Ovary (tissue), 9 donors: ENCODE data around the gene MRAS. TPM values are rescaled to one million over a fixed set of nuclear protein-coding genes. Genes with fewer than 3 reads are reported as not detected.
A peak's percentile ranks its signal among the peaks of the same experiment; 100 is the strongest.

ENCODE experiments used
- DNase-seq, 5 donors: peaks; one replicate each; pipeline ENCODE4 v3.0.0-alpha.2; 2019 to 2020
- H3K27ac ChIP-seq, 2 donors: fragments of 200-600 bp; one replicate each; pipeline versions ENCODE4 v1.5.1 to v1.8.0; 2019 to 2022
- H3K27me3 ChIP-seq: fragments of 200-600 bp; one replicate; pipeline ENCODE4 v1.8.0; 2022
- H3K36me3 ChIP-seq: fragments of 200-600 bp; sonication (generic); one replicate; pipeline ENCODE4 v1.5.1; 2019
- H3K4me1 ChIP-seq: one replicate; pipeline ENCODE4 v1.8.1; 2013; ENCODE audit warnings: mild to moderate bottlenecking, moderate library complexity; ENCODE audit not compliant: insufficient read depth
- H3K4me3 ChIP-seq: fragments of 200-600 bp; sonication (generic); one replicate; pipeline ENCODE4 v1.5.1; 2017
- H3K9me3 ChIP-seq, 2 donors: fragments of 200-600 bp in 1 of 2; sonication (generic) in 1 of 2; one replicate each; pipeline versions ENCODE4 v1.5.1 to v1.8.1; 2013 to 2019; ENCODE audit warnings: mild to moderate bottlenecking in 1 of 2, moderate library complexity in 1 of 2
- EP300 ChIP-seq: sonication (generic); formaldehyde crosslinking; IDR thresholded peaks from one replicate; pipeline ENCODE4 v1.6.1; 2017; ENCODE audit warnings: antibody characterized with exemption
- POLR2A ChIP-seq: fragments of 450-650 bp; IDR thresholded peaks from one replicate; pipeline ENCODE4 v1.6.1; 2017; ENCODE audit warnings: antibody characterized with exemption, mild to moderate bottlenecking, moderate library complexity
- WGBS, 3 donors: extraction: QIAGEN DNeasy Blood & Tissue Kit in 1 of 3; methylation state at CpG; one replicate each; pipeline versions ENCODE4 v1.1.5 to v1.1.7; 2013 to 2017; 5-methylcytosine and 5-hydroxymethylcytosine counted together
- intact Hi-C, 4 donors: fragments of 100-400 bp; cut with DNase I; formaldehyde crosslinking; loops; one replicate each; pipeline versions ENCODE4 v1.11.0 to v1.15.1; 2022 to 2023
- polyA plus RNA-seq, 2 donors: library from polyadenylated mRNA; stranded (reverse); fragments of 200-250 nt in 1 of 2; fragments of 350-450 nt in 1 of 2; fragmentation: Illumina TruSeq in 1 of 2; extraction: RNeasy Lipid Tissue Mini Kit (QIAGEN cat#74804) in 1 of 2; gene quantifications; one replicate each; pipeline ENCODE4 v1.2.3, GENCODE V29; 2013 to 2014
- total RNA-seq, 7 donors: library from RNA; depleted of rRNA in 2 of 7; stranded (reverse); fragments of >200 nt in 2 of 7; fragmentation: NEBNext Ultra II Directional in 3 of 7; extraction: Animal tissue kit (Norgen Biotek cat#: 25700) in 3 of 7; gene quantifications; one replicate each; pipeline versions ENCODE4 v1.1.0 to v1.2.4, GENCODE V29; 2016 to 2023
- TF ChIP-seq, protein P1 (sequence below), 3 donors: fragments of 450-650 bp in 2 of 3; fragments of 200-600 bp in 1 of 3; IDR thresholded peaks; one replicate each; pipeline versions ENCODE4 v1.5.1 to v1.8.0; 2016 to 2022; ENCODE audit warnings: antibody characterized with exemption in 3 of 3, mild to moderate bottlenecking in 1 of 3
- donor health status: DM: no; HTN: no; CAD: no; lungs with moderate emphysema.
- donor health status: DM: no; HTN: no; CAD: no.
- donor health status: Bipolar disorder and iron deficiency.
- donor health status: DM: yes; HTN: yes; CAD: no.
- donor health status: DM: no; HTN: no; CAD: no.
- donor health status: DM: yes; HTN: yes; CAD: no.

Gene MRAS
- total and polyA plus RNA-seq, 9 donors, result 35.9 to 148 (median 80.5) TPM

- Histone ChIP-seq H3K27me3 (no peaks in the 10 kb centered on the region), H3K27ac (peak overlapping the region in 1 of 2 donors; percentile 32), H3K4me1 (no peaks in the 10 kb centered on the region), H3K9me3 (no peaks in the 10 kb centered on the region), H3K36me3 (no peaks in the 10 kb centered on the region), H3K4me3 (no peak overlapping the region)
- no peak for TF ChIP-seq POLR2A
- TF ChIP-seq, protein P1, sequence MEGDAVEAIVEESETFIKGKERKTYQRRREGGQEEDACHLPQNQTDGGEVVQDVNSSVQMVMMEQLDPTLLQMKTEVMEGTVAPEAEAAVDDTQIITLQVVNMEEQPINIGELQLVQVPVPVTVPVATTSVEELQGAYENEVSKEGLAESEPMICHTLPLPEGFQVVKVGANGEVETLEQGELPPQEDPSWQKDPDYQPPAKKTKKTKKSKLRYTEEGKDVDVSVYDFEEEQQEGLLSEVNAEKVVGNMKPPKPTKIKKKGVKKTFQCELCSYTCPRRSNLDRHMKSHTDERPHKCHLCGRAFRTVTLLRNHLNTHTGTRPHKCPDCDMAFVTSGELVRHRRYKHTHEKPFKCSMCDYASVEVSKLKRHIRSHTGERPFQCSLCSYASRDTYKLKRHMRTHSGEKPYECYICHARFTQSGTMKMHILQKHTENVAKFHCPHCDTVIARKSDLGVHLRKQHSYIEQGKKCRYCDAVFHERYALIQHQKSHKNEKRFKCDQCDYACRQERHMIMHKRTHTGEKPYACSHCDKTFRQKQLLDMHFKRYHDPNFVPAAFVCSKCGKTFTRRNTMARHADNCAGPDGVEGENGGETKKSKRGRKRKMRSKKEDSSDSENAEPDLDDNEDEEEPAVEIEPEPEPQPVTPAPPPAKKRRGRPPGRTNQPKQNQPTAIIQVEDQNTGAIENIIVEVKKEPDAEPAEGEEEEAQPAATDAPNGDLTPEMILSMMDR (IDR thresholded peaks at IDR 0.05), result peak in 1 of 3 donors; percentile 43
- DNase-seq, result peak in 3 of 5 donors; percentile 65 to 76 (median 68)
- intact Hi-C loops, result loop anchor here in 2 of 4 donors (5.0 to 10.0 kb wide), 2 partner anchors 73 to 509 kb away; no protein-coding TSS in a partner anchor
- WGBS, 3 donors, result 25 to 36% (median 29%) methylated on average over 5 of the region's 5 CpGs
Measured at GRCh38 chr3:138405486-138405885, 57.1 kb downstream of the MRAS start.

DNA sequence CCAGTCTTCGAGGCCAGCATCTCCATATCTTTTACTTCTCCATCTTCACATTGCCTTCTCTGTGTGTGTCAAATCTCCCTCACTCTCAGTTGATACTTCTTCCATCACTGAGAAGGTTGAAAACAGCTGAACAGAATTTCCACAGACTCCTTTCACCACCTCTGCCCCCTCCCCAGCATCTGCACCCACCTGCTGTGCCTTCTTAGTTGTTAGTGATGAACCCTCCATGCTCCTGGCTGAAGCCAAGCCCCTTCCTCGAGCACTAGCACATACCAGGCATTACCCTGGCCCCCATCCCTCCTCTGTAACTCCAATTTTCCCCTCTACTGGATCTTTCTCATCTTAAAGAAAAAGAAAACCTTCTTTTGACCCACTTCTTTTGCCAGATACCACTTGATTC, 58.2 kb downstream of the MRAS start:
- DNase-seq, result no peak
- Histone ChIP-seq H3K27ac (no peak overlapping the region), H3K27me3 (no peaks in the 10 kb centered on the region), H3K9me3 (no peaks in the 10 kb centered on the region), H3K4me3 (no peak overlapping the region), H3K36me3 (no peaks in the 10 kb centered on the region), H3K4me1 (no peaks in the 10 kb centered on the region)
- intact Hi-C loops, result loop anchor here in 2 of 4 donors (5.0 to 10.0 kb wide), 2 partner anchors 74 to 508 kb away; no protein-coding TSS in a partner anchor
- TF ChIP-seq, protein P1 (IDR thresholded peaks at IDR 0.05), result no peak
- no peak for TF ChIP-seq POLR2A
- TF ChIP-seq EP300, result no peak
- 83 to 89% (median 88%) methylated on average over 2 of the region's 2 CpGs for WGBS, 3 donors

- 81 to 89% (median 85%) methylated on average over 3 of the region's 3 CpGs for WGBS, 3 donors
- no peaks in the 10 kb centered on the region for H3K36me3 ChIP-seq
- intact Hi-C loops, result loop anchor here in 2 of 4 donors (5.0 to 10.0 kb wide), 2 partner anchors 75 to 507 kb away; no protein-coding TSS in a partner anchor
- no peaks in the 10 kb centered on the region for H3K4me1 ChIP-seq
- no peaks in the 10 kb centered on the region for H3K9me3 ChIP-seq
- TF ChIP-seq POLR2A, result no peak
- TF ChIP-seq EP300, result no peak
- TF ChIP-seq, protein P1 (IDR thresholded peaks at IDR 0.05), result no peak
- DNase-seq, result no peak
- no peak overlapping the region for H3K4me3 ChIP-seq
- H3K27me3 ChIP-seq, result no peaks in the 10 kb centered on the region
- H3K27ac ChIP-seq, result no peak overlapping the region
Measured at GRCh38 chr3:138407236-138407907, 59.0 kb downstream of the MRAS start.

DNA sequence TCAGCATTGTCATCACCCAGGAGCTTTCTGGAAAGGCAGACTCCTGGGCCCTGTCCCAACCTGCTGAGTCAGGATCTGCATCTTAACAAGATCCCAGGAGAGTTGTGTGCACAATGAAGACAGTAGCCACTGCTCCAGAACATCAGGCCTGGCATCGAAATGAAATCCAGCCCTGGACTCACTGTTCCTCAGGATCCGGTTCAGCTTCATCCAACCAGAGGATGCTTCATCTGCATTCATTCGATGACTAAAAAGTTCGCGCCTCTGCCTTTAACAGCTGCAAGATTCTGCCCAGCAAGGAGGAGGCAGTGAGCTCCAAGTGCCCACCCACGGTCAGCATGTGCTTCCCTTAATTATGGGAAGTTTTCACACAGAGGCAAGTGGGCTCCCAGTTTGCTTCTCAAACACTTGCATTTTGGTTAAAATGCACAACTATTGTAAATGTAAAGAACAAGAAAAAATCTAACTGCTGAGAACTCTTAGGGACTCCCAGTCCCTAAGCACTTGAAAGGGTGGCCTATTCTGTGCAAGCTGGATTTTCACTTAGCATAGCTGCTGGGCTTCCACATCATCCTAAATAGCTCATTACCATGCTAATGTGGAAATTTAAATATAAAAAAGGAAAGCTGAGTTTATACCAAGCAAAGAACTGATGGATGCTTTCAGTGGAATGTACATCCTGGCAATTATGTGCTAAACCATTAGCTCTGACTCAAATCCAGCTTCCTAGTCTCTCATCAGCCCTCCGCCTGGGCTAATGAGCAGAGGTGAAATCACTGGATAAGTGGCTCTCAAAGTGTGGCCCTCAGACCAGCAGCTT, 60.6 kb downstream of the MRAS start:
- H3K27ac ChIP-seq, result no peak overlapping the region
- no peak for TF ChIP-seq EP300
- no peak for TF ChIP-seq POLR2A
- TF ChIP-seq, protein P1 (IDR thresholded peaks at IDR 0.05), result no peak
- H3K9me3 ChIP-seq, result no peaks in the 10 kb centered on the region
- no peaks in the 10 kb centered on the region for H3K36me3 ChIP-seq
- WGBS, 3 donors, result 55 to 65% (median 57%) methylated on average over 7 of the region's 7 CpGs
- H3K4me1 ChIP-seq, result no peaks in the 10 kb centered on the region
- intact Hi-C loops, result loop anchor here in 2 of 4 donors (5.0 to 10.0 kb wide), 2 partner anchors 77 to 506 kb away; no protein-coding TSS in a partner anchor
- no peak for DNase-seq
- H3K27me3 ChIP-seq, result no peaks in the 10 kb centered on the region
- H3K4me3 ChIP-seq, result no peak overlapping the region
